Measurements from ENCODE around the gene LAMC2.
A peak's percentile ranks its signal among the peaks of the same experiment; 100 is the strongest.

Gene LAMC2

DNA sequence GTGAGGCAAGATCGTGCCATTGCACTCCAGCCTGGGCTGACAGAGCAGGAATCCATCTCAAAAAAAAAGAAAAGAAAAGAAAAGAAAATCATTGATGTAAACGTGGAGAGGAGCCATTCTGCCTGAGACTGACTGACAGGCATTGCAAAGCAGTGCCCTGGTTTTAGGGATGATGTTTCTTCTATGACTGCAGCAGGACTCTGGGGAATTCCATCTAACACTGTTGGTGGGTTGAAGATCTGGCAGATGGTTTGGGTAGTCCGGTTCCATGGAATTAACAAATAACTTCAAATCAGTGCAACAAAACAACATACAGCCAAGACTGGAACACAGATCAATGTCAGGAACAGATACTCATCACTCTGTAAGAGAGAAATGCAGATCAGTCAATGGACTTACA is 17.8 kb upstream of the LAMC2 start:
- no peak overlapping the region for H3K9ac ChIP-seq (ENCODE audit: low read length)
- no peaks in the 10 kb centered on the region for H3K9me3 ChIP-seq (ENCODE audit: control insufficient read depth, insufficient read depth, low read depth, low read length)
- no peak overlapping the region for H3K27ac ChIP-seq (ENCODE audit: low read depth, low read length)
- H3K4me3 ChIP-seq (ENCODE audit: low read depth, low read length) = no peak overlapping the region
- no peaks in the 10 kb centered on the region for H3K27me3 ChIP-seq (ENCODE audit: control insufficient read depth, insufficient read depth, low read length)
- no peaks in the 10 kb centered on the region for H3K36me3 ChIP-seq (ENCODE audit: control insufficient read depth, insufficient read depth, low read length)
- H3K4me1 ChIP-seq (ENCODE audit: control insufficient read depth, insufficient read depth, low read length) = peaks cover 16% of the 10 kb centered on the region

DNA sequence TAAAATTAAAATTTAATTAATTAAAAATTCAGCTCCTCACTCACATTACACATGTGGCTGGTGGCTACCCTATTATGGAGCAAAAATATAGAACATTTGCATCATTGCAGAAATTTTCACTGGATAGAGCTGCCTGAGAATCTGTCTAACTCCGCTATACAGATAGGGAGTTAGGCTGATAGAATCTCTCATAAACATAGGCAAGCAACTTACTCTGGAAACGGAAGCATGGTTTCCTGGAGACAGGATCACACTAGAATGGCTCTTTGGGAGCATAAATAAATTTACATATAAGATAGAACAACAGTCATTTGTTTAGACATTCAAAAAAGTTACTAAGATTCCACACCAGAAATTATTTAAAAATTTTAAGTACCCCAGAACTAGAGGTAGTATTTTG is 12.2 kb upstream of the LAMC2 start:
- Histone ChIP-seq H3K27ac (ENCODE audit: low read depth, low read length) (no peak overlapping the region), H3K9ac (ENCODE audit: low read length) (no peak overlapping the region), H3K4me1 (ENCODE audit: control insufficient read depth, insufficient read depth, low read length) (no peaks in the 10 kb centered on the region), H3K36me3 (ENCODE audit: control insufficient read depth, insufficient read depth, low read length) (no peaks in the 10 kb centered on the region), H3K27me3 (ENCODE audit: control insufficient read depth, insufficient read depth, low read length) (no peaks in the 10 kb centered on the region), H3K4me3 (ENCODE audit: low read depth, low read length) (no peak overlapping the region), H3K9me3 (ENCODE audit: control insufficient read depth, insufficient read depth, low read depth, low read length) (no peaks in the 10 kb centered on the region)

DNA sequence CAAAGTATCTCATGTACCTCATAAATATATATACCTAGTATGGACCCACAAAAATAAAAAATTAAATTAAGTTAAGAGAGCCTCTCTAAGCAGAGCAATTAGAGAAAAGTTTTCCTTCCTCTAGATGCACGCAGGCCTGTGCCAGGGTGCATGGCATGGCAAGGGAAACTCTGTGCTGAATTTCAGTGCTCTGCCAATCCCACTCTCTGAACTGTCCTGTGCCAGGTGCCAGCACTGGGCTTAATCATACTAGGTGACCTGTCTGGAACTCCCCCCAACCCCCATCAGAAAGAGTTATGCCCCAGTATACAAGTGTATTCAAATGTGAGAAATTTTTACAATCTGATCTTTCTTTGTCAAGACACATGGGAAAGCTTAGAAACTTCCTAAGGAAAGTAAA is 10.4 kb upstream of the LAMC2 start:
- Histone ChIP-seq H3K27me3 (ENCODE audit: control insufficient read depth, insufficient read depth, low read length) (no peaks in the 10 kb centered on the region), H3K9me3 (ENCODE audit: control insufficient read depth, insufficient read depth, low read depth, low read length) (no peaks in the 10 kb centered on the region), H3K4me3 (ENCODE audit: low read depth, low read length) (no peak overlapping the region), H3K36me3 (ENCODE audit: control insufficient read depth, insufficient read depth, low read length) (no peaks in the 10 kb centered on the region), H3K27ac (ENCODE audit: low read depth, low read length) (no peak overlapping the region), H3K4me1 (ENCODE audit: control insufficient read depth, insufficient read depth, low read length) (peaks cover 5% of the 10 kb centered on the region), H3K9ac (ENCODE audit: low read length) (no peak overlapping the region)

DNA sequence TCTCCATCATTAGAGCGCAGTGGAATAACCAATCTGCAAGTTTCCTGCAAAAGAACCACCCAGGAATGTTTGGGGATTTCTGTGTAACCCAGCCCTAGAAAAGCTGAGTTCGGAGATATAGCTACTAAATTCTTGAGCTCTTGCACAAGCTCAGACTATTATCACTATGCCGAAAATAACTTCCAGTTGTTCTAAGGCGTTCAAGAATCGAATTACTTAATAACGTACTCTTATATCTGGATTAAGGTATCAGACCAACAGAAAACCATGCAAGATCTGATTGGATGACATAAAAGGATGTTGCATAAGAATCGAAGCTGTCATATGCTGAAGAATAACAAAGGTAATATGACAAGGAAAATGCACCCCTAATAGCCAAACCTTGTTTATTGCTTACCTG is 7.5 kb upstream of the LAMC2 start:
- H3K36me3 ChIP-seq (ENCODE audit: control insufficient read depth, insufficient read depth, low read length) = no peaks in the 10 kb centered on the region
- H3K9ac ChIP-seq (ENCODE audit: low read length) = no peak overlapping the region
- H3K9me3 ChIP-seq (ENCODE audit: control insufficient read depth, insufficient read depth, low read depth, low read length) = no peaks in the 10 kb centered on the region

DNA sequence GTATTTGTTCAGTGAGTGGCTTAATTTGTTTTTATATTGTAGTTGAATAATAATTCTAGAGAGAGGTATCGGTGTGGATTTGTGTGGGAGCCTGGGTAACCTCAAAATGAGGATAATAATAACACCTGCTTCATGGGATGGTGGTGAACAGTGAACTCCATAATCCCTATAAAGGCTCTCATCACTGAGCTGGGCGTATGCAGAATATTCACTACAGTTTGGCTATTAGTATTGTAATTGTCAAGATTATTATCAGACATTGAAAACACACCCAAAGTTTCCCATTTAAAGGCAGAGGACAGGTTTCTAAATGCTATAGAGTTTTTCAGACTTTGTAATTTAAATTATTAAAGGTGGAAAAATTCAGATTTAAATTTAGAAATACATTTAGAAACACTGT is 7.0 kb upstream of the LAMC2 start:
- Histone ChIP-seq H3K4me3 (ENCODE audit: low read depth, low read length) (no peak overlapping the region), H3K27ac (ENCODE audit: low read depth, low read length) (no peak overlapping the region), H3K27me3 (ENCODE audit: control insufficient read depth, insufficient read depth, low read length) (no peaks in the 10 kb centered on the region)

More for the DNA sequence above, 7.5 kb upstream of the LAMC2 start:
- Histone ChIP-seq H3K4me3 (ENCODE audit: low read depth, low read length) (no peak overlapping the region), H3K4me1 (ENCODE audit: control insufficient read depth, insufficient read depth, low read length) (peaks cover 9% of the 10 kb centered on the region), H3K27ac (ENCODE audit: low read depth, low read length) (no peak overlapping the region), H3K27me3 (ENCODE audit: control insufficient read depth, insufficient read depth, low read length) (no peaks in the 10 kb centered on the region)

DNA sequence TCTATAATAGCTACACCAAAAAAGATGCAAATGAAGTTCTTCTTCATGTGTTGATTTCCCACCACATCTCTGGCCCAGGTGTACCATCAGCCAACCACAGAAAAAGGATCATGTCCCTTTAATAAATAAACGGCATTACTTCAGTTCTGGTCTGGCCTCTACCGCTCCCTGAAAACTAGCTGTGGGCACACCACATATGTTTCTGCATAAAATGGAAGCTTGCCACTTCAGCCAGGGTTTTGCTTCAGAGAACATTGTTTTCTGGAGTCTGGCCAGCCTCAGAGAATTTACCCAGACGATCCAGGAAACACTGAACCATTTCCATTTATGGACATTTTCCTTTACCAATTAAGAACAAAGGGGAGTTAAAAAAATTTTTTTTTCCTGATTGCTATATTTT is 5.8 kb upstream of the LAMC2 start:
- no peak overlapping the region for H3K4me3 ChIP-seq (ENCODE audit: low read depth, low read length)
- no peaks in the 10 kb centered on the region for H3K36me3 ChIP-seq (ENCODE audit: control insufficient read depth, insufficient read depth, low read length)
- H3K27ac ChIP-seq (ENCODE audit: low read depth, low read length) = no peak overlapping the region
- no peaks in the 10 kb centered on the region for H3K27me3 ChIP-seq (ENCODE audit: control insufficient read depth, insufficient read depth, low read length)
- H3K9ac ChIP-seq (ENCODE audit: low read length) = no peak overlapping the region
- peaks cover 10% of the 10 kb centered on the region for H3K4me1 ChIP-seq (ENCODE audit: control insufficient read depth, insufficient read depth, low read length)
- H3K9me3 ChIP-seq (ENCODE audit: control insufficient read depth, insufficient read depth, low read depth, low read length) = no peaks in the 10 kb centered on the region

More for the DNA sequence above, 7.0 kb upstream of the LAMC2 start:
- H3K4me1 ChIP-seq (ENCODE audit: control insufficient read depth, insufficient read depth, low read length) = peaks cover 9% of the 10 kb centered on the region
- H3K9ac ChIP-seq (ENCODE audit: low read length) = no peak overlapping the region
- H3K36me3 ChIP-seq (ENCODE audit: control insufficient read depth, insufficient read depth, low read length) = no peaks in the 10 kb centered on the region
- no peaks in the 10 kb centered on the region for H3K9me3 ChIP-seq (ENCODE audit: control insufficient read depth, insufficient read depth, low read depth, low read length)

DNA sequence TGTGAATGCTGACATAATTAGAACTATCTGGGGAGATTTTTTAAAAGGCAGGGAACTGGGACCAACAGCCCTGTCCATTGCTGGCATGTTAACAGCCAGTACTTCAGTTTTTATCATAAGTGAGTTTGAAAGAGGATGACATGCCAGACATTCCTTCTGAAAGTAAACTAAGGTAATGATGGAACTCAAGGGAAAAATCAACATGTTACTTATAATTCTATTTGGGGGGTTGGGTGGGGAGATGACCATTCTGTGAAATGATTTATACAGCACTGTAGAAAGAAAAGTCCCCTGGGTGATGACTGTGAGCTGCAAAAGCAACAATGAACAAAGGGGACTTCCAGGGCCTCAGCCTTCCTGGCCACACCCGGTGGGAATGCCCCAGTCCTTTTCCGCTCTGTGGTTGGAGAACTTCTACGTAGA is 5.4 kb upstream of the LAMC2 start:
- no peaks in the 10 kb centered on the region for H3K36me3 ChIP-seq (ENCODE audit: control insufficient read depth, insufficient read depth, low read length)
- no peak overlapping the region for H3K27ac ChIP-seq (ENCODE audit: low read depth, low read length)
- H3K4me3 ChIP-seq (ENCODE audit: low read depth, low read length) = no peak overlapping the region
- no peak overlapping the region for H3K9ac ChIP-seq (ENCODE audit: low read length)
- H3K4me1 ChIP-seq (ENCODE audit: control insufficient read depth, insufficient read depth, low read length) = peaks cover 15% of the 10 kb centered on the region
- no peaks in the 10 kb centered on the region for H3K27me3 ChIP-seq (ENCODE audit: control insufficient read depth, insufficient read depth, low read length)
- no peaks in the 10 kb centered on the region for H3K9me3 ChIP-seq (ENCODE audit: control insufficient read depth, insufficient read depth, low read depth, low read length)

DNA sequence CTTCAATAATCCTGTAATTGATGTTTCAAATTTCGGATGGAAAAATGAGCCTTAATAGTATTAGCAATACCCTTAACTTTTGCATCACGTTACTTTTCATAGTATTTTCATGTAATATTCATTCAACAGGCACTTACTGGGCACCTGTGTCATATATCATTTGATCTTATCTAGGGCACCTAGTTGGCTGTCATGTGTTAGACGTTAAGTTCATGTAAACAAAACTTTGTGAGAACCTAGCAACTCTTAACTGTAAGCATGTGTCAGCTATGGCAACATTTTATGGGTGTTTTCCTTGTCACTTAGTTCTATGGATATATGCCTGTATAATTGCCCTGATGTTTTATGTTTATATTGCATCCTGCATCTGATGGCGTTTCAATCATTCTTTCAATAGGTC is 777 bp downstream of the LAMC2 start:
- Histone ChIP-seq H3K36me3 (ENCODE audit: control insufficient read depth, insufficient read depth, low read length) (no peaks in the 10 kb centered on the region), H3K9ac (ENCODE audit: low read length) (peak overlapping the region; percentile 82), H3K27ac (ENCODE audit: low read depth, low read length) (peak overlapping the region; percentile 37; the same call in 1 of the 2 replicates), H3K9me3 (ENCODE audit: control insufficient read depth, insufficient read depth, low read depth, low read length) (no peaks in the 10 kb centered on the region), H3K4me1 (ENCODE audit: control insufficient read depth, insufficient read depth, low read length) (peaks cover 16% of the 10 kb centered on the region), H3K4me3 (ENCODE audit: low read depth, low read length) (peak overlapping the region; percentile 64), H3K27me3 (ENCODE audit: control insufficient read depth, insufficient read depth, low read length) (peaks cover 3% of the 10 kb centered on the region; the same call in 1 of the 2 replicates)

DNA sequence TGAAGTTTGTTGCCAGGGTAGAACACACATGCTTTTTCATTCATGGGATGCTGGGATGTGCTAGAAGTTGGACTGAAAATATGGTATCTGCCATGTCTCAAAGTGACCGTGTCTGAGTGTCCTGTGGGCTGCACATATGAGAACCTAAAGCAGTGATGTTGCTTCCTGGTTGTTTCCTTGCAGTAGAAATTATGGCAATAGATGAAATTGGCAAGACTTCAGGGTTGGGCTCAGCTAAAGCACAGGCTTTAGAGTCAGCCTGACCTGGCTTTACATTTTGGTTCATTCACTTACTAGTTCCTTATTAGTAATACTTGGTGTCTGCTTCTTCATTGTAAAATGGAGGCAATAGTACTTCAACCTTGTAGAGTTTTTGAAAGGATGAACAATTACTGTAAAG is 2.2 kb downstream of the LAMC2 start:
- H3K27me3 ChIP-seq (ENCODE audit: control insufficient read depth, insufficient read depth, low read length) = peaks cover 3% of the 10 kb centered on the region; the same call in 1 of the 2 replicates
- no peak overlapping the region for H3K9ac ChIP-seq (ENCODE audit: low read length)

DNA sequence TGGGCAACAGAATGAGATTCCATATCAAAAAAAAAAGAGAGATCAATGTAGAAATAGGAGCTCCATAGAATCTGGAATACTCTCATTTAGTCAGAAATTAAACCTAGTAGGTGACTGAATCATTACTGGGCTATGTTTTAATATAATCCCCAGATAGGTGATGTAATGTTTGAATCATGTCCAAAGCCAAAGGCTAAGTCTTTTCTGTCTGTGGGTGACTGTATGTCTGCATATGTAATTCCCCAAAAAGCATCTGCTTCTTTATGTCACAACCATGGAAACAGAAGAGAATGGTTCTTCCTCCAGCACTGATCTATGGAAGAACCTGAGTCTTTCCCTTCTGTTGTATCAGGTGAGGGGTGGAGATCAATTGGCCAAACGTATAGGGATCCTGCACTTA is 5.8 kb downstream of the LAMC2 start:
- Histone ChIP-seq H3K4me1 (ENCODE audit: control insufficient read depth, insufficient read depth, low read length) (peaks cover 26% of the 10 kb centered on the region), H3K36me3 (ENCODE audit: control insufficient read depth, insufficient read depth, low read length) (no peaks in the 10 kb centered on the region), H3K27ac (ENCODE audit: low read depth, low read length) (no peak overlapping the region), H3K4me3 (ENCODE audit: low read depth, low read length) (no peak overlapping the region), H3K9ac (ENCODE audit: low read length) (no peak overlapping the region), H3K27me3 (ENCODE audit: control insufficient read depth, insufficient read depth, low read length) (no peaks in the 10 kb centered on the region; the same call in 1 of the 2 replicates), H3K9me3 (ENCODE audit: control insufficient read depth, insufficient read depth, low read depth, low read length) (no peaks in the 10 kb centered on the region)

More for the DNA sequence above, 2.2 kb downstream of the LAMC2 start:
- Histone ChIP-seq H3K27ac (ENCODE audit: low read depth, low read length) (no peak overlapping the region), H3K4me1 (ENCODE audit: control insufficient read depth, insufficient read depth, low read length) (peaks cover 20% of the 10 kb centered on the region), H3K36me3 (ENCODE audit: control insufficient read depth, insufficient read depth, low read length) (no peaks in the 10 kb centered on the region), H3K4me3 (ENCODE audit: low read depth, low read length) (no peak overlapping the region), H3K9me3 (ENCODE audit: control insufficient read depth, insufficient read depth, low read depth, low read length) (no peaks in the 10 kb centered on the region)

DNA sequence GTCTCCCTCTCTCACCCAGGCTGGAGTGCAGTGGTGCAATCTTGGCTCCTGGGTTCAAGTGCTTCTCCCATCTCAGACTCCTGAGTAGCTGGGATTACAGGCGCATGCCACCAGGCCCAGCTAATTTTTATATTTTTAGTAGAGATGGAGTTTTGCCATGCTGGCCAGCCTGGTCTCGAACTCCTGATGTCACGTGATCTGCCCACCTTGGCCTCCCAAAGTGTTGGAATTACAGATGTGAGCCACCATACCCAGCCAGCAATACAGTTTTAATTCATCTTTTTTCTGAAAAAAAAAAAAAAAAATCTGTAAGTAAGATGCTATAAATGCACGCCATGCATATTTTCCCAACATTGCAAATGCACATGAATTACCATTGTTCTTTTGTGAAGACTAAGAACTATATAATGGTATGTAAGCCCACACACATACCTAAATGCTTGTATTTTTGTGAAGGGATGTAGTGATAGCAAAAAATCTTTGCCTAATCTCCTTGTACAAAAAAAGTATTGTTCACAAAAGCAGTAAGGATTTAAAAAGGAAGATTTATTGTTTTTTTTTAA is 8.0 kb downstream of the LAMC2 start:
- Histone ChIP-seq H3K27ac (ENCODE audit: low read depth, low read length) (no peak overlapping the region), H3K4me1 (ENCODE audit: control insufficient read depth, insufficient read depth, low read length) (peaks cover 22% of the 10 kb centered on the region), H3K9me3 (ENCODE audit: control insufficient read depth, insufficient read depth, low read depth, low read length) (no peaks in the 10 kb centered on the region), H3K4me3 (ENCODE audit: low read depth, low read length) (no peak overlapping the region), H3K36me3 (ENCODE audit: control insufficient read depth, insufficient read depth, low read length) (no peaks in the 10 kb centered on the region), H3K9ac (ENCODE audit: low read length) (no peak overlapping the region), H3K27me3 (ENCODE audit: control insufficient read depth, insufficient read depth, low read length) (no peaks in the 10 kb centered on the region)

All from HUES6 (cell line).